SK-N-MC (cell line): Measurements from ENCODE around the gene CXorf58.

ENCODE experiments used
- EZH2 ChIP-seq: fragments of 200-600 bp; sonication (generic); IDR thresholded peaks from one replicate; pipeline ENCODE4 v1.6.1; 2017; ENCODE audit warnings: antibody characterized with exemption
- POLR2AphosphoS5 ChIP-seq: IDR thresholded peaks from 2 replicates; pipeline ENCODE4 v1.6.1; 2012; ENCODE audit warnings: mild to moderate bottlenecking, low read depth, low read length, borderline replicate concordance

- no peak for TF ChIP-seq POLR2AphosphoS5
- TF ChIP-seq EZH2, result no peak
These were observed 16.9 kb upstream of the CXorf58 start for GRCh38 chrX:23890933-23891332.
